K562 (cell line): ENCODE results near the gene PDE4D. TPM values are rescaled to one million over a fixed set of nuclear protein-coding genes. Genes with fewer than 3 reads are reported as not detected.

Experiments used
- ATAC-seq: fragments of 200-7000 bp; cut with Tn5 transposase; 3 replicates; pipeline ENCODE4 v1.9.1; 2020; ENCODE audit warnings: moderate library complexity
- BruUV-seq: library from RNA; stranded (reverse); fragments of 400-500 nt; replicated peaks from 2 replicates; lab custom pipeline; 2021; lab: Mats Ljungman, UMichigan
- CTCF ChIA-PET: fragments of 300-600 bp; formaldehyde crosslinking; extraction: SDS; loops from one replicate; lab custom pipeline; 2021; ENCODE audit warnings: low intra/inter-chr PET ratio; lab: Yijun Ruan, JAX
- POLR2A ChIA-PET: fragments of 300-600, 350-650 bp; sonication (Branson Sonifier 250); formaldehyde crosslinking; extraction: SDS; loops from one replicate; lab custom pipeline; 2021; ENCODE audit warnings: antibody characterized with exemption, inconsistent platforms; lab: Yijun Ruan, JAX
- DNase-seq, 4 experiments: peaks; one replicate each; pipeline versions ENCODE4 v3.0.0 to v3.0.0-alpha.2; 2011 to 2018; ENCODE audit warnings: low spot score in 3 of 4, mixed read lengths in 3 of 4; ENCODE audit errors: extremely low read depth in 1 of 4
- FAIRE-seq: peaks from 2 replicates; lab custom pipeline; 2011; peaks lifted over from hg19 to GRCh38; lab: Jason Lieb, UNC
- H2AFZ ChIP-seq: 2 replicates; pipeline ENCODE4 v1.6.0; 2011; ENCODE audit warnings: low read depth, low read length, control low read depth, inconsistent platforms
- H3K27ac ChIP-seq: fragments of 200-600 bp; 3 replicates; pipeline ENCODE4 v1.8.0; 2011; ENCODE audit warnings: low read depth, mild to moderate bottlenecking, control low read depth, inconsistent platforms, low read length, moderate library complexity, mixed read lengths; ENCODE audit errors: extremely low read depth
- H3K27me3 ChIP-seq, 2 experiments: fragments of 300-600 bp in 1 of 2; 2 replicates in 1 of 2; 3 replicates in 1 of 2; pipeline versions ENCODE4 v1.6.0 to v1.8.0; 2011; ENCODE audit warnings: inconsistent platforms in 2 of 2, low read length in 2 of 2, mild to moderate bottlenecking in 1 of 2, mixed read lengths in 1 of 2, moderate library complexity in 1 of 2; ENCODE audit not compliant: control insufficient read depth in 2 of 2, insufficient read depth in 2 of 2
- H3K36me3 ChIP-seq: fragments of 300-600 bp; 3 replicates; pipeline ENCODE4 v1.8.0; 2011; ENCODE audit warnings: mild to moderate bottlenecking, low read length, inconsistent platforms; ENCODE audit not compliant: control insufficient read depth, insufficient read depth
- H3K4me1 ChIP-seq, 2 experiments: fragments of 200-600 bp in 1 of 2; replicated peaks in 1 of 2; 2 replicates in 1 of 2; 3 replicates in 1 of 2; pipeline versions ENCODE4 v1.5.1 to v1.8.0; 2011; ENCODE audit warnings: inconsistent platforms in 2 of 2, low read length in 2 of 2, mild to moderate bottlenecking in 1 of 2, mixed read lengths in 1 of 2, moderate library complexity in 1 of 2; ENCODE audit not compliant: control insufficient read depth in 2 of 2, insufficient read depth in 2 of 2
- H3K4me2 ChIP-seq: 2 replicates; pipeline ENCODE4 v1.6.1; 2011; ENCODE audit warnings: low read length, control low read depth, inconsistent platforms, mixed read lengths; ENCODE audit not compliant: insufficient read depth
- H3K4me3 ChIP-seq: fragments of 200-600 bp; sonication (generic), shearing (Covaris generic); 2 replicates; pipeline ENCODE4 v1.5.1; 2016; ENCODE audit warnings: control low read depth, inconsistent platforms
- H3K79me2 ChIP-seq: fragments of 200-600 bp; 3 replicates; pipeline ENCODE4 v1.8.0; 2011; ENCODE audit warnings: low read length, inconsistent platforms; ENCODE audit not compliant: control insufficient read depth, insufficient read depth
- H3K9ac ChIP-seq, 2 experiments: 2 replicates each; pipeline versions ENCODE4 v1.6.0 to v1.6.1; 2011; ENCODE audit warnings: low read depth in 2 of 2, low read length in 2 of 2, control low read depth in 1 of 2, inconsistent platforms in 1 of 2, mild to moderate bottlenecking in 1 of 2, mixed read lengths in 1 of 2; ENCODE audit not compliant: insufficient read depth in 1 of 2
- H3K9me1 ChIP-seq: one replicate; pipeline ENCODE4 v1.6.0; 2011; ENCODE audit warnings: inconsistent platforms, mild to moderate bottlenecking, low read length, moderate library complexity; ENCODE audit not compliant: control insufficient read depth, insufficient read depth
- H3K9me3 ChIP-seq: replicated peaks from 2 replicates; pipeline ENCODE4 v1.5.1; 2011; ENCODE audit warnings: low read depth, low read length, inconsistent platforms; ENCODE audit not compliant: control insufficient read depth, insufficient read depth
- H4K20me1 ChIP-seq: replicated peaks from 2 replicates; pipeline ENCODE4 v1.6.1; 2011; ENCODE audit warnings: low read length, inconsistent platforms, mixed read lengths; ENCODE audit not compliant: control insufficient read depth, insufficient read depth
- CBX2 ChIP-seq: fragments of 200-600 bp; sonication (generic); IDR thresholded peaks from one replicate; pipeline ENCODE4 v1.6.1; 2012; ENCODE audit warnings: mild to moderate bottlenecking, low read length, inconsistent platforms; ENCODE audit not compliant: insufficient read depth, poor library complexity, severe bottlenecking
- DIDO1 ChIP-seq: fragments of 450-650 bp; IDR thresholded peaks from 2 replicates; pipeline ENCODE4 v1.6.1; 2016; ENCODE audit warnings: low read depth, missing biosample characterization, missing genetic modification characterization
- HDAC6 ChIP-seq: IDR thresholded peaks from 2 replicates; pipeline ENCODE4 v1.6.1; 2012; ENCODE audit warnings: low read depth, mild to moderate bottlenecking, control low read depth, inconsistent platforms, low read length, moderate library complexity
- KAT2B ChIP-seq: IDR thresholded peaks from one replicate; pipeline ENCODE4 v1.6.1; 2012; ENCODE audit warnings: low read depth, mild to moderate bottlenecking, control low read depth, inconsistent platforms, low read length, moderate library complexity
- NCOA2 ChIP-seq, 2 experiments: fragments of 450-650 bp; IDR thresholded peaks; 2 replicates each; pipeline ENCODE4 v1.6.1; 2018; ENCODE audit warnings: mild to moderate bottlenecking in 2 of 2, moderate library complexity in 1 of 2; ENCODE audit not compliant: partially characterized antibody in 2 of 2
- STAG1 ChIP-seq: sonication (generic); formaldehyde crosslinking; IDR thresholded peaks from 2 replicates; pipeline ENCODE4 v1.5.0; 2020; ENCODE audit warnings: missing genetic modification reagents, borderline replicate concordance
- ZNF324 ChIP-seq: fragments of 250-450 bp; sonication (Bioruptor Pico); IDR thresholded peaks from 2 replicates; pipeline ENCODE4 v1.4.0; 2020; ENCODE audit warnings: mild to moderate bottlenecking
- ZNF696 ChIP-seq: fragments of 250-450 bp; sonication (Bioruptor Pico); conservative IDR thresholded peaks from 2 replicates; pipeline ENCODE4 v1.4.0; 2020; ENCODE audit warnings: mild to moderate bottlenecking, moderate library complexity
- ZSCAN32 ChIP-seq: fragments of 450-650 bp; formaldehyde crosslinking; IDR thresholded peaks from 2 replicates; pipeline ENCODE4 v1.4.0; 2020; ENCODE audit warnings: mild to moderate bottlenecking, moderate library complexity
- WGBS: fragments of 100-300 bp; shearing (Covaris generic); methylation state at CpG from one replicate; pipeline ENCODE4 v1.1.6; 2016; ENCODE audit warnings: low coverage, mixed read lengths; ENCODE audit not compliant: insufficient coverage; ENCODE audit errors: missing lambda C conversion rate; 5-methylcytosine and 5-hydroxymethylcytosine counted together
- in situ Hi-C: fragments of 300-500 bp; cut with MboI; formaldehyde crosslinking; loops from 4 replicates; pipeline ENCODE4 v1.15.0; 2018; ENCODE audit warnings: inconsistent platforms, mixed read lengths
- intact Hi-C: fragments of 100-400 bp; cut with micrococcal nuclease; formaldehyde crosslinking; loops from 2 replicates; pipeline ENCODE4 v1.14.2; 2022
- polyA plus RNA-seq, 8 experiments: library from polyadenylated mRNA; depleted of rRNA in 4 of 8; stranded (reverse) in 5 of 8; unstranded in 3 of 8; fragments of >200 nt; fragmentation: Nextera tagmentation in 2 of 8; fragmentation: Illumina TruSeq in 1 of 8; extraction: Ambion mirVana in 2 of 8; extraction: Trizol in 1 of 8; gene quantifications; 2 replicates each; pipeline versions ENCODE4 v1.2.1 to v1.2.3, GENCODE V29; 2011 to 2014; ENCODE audit warnings: inconsistent platforms in 1 of 8, missing spikeins in 1 of 8
- total RNA-seq, 7 experiments: library from RNA; depleted of rRNA in 6 of 7; stranded (reverse); fragments of >200 nt in 6 of 7; fragmentation: Illumina TruSeq in 2 of 7; extraction: Trizol in 2 of 7; gene quantifications; 2 replicates each; pipeline versions ENCODE4 v1.2.1 to v1.2.3, GENCODE V29; 2011 to 2021; ENCODE audit warnings: low replicate concordance in 1 of 7
- TF ChIP-seq, protein P1 (sequence below): fragments of 250-450 bp; sonication (Bioruptor Pico); IDR thresholded peaks from 2 replicates; pipeline ENCODE4 v1.9.0; 2021; ENCODE audit warnings: mild to moderate bottlenecking
- TF ChIP-seq, protein P2 (sequence below), 3 experiments: fragments of 200-800 bp in 1 of 3; fragments of 250-450 bp in 1 of 3; fragments of 450-650 bp in 1 of 3; sonication (Bioruptor Pico) in 1 of 3; sonication (Bioruptor generic) in 1 of 3; formaldehyde crosslinking in 1 of 3; IDR thresholded peaks; 2 replicates each; pipeline versions ENCODE4 v1.6.1 to v1.8.0; 2016 to 2022; ENCODE audit warnings: mild to moderate bottlenecking in 2 of 3, missing genetic modification characterization in 2 of 3, missing compliant biosample characterization in 1 of 3, moderate library complexity in 1 of 3

PDE4D gene
- total and polyA plus RNA-seq, 9 of the 15 experiments (the other 6 are each of a cell fraction or from before 2014, with no cell fraction given), result 0.04 to 0.46 (median 0.13) TPM

DNA sequence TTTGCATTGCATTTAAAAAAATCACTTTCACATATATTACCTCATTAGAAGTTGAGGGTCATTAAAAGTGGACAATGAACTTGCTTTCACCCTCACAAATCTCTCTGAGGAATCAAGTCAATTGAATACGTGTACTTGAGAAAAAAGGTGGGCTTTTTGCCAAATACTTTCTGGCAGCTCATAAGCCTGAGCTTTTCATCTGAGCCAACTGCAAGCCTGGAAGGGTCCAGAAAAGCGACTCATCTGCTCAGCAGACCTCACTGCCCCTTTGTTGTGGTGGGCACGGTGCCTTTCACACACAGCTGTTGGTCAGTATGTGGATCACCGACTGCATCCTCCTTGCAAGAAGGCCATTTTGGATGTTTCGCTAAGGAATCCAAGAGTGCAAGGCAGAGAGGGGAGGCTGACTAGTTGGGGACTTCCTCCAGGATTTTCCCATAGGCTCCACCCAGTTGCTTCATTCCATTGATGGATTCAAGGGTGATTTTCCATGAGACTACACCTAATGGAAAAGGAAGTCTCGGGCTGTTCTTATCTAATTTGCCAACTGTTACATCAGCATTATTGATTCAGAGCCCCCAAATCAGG, 564.7 kb downstream of the PDE4D start:
- DNase-seq (no peak), ATAC-seq (no peak), FAIRE-seq (no peak)
- no peaks in the 10 kb centered on the region for H3K36me3 ChIP-seq
- BruUV-seq, result no TSS peak
- no peaks in the 10 kb centered on the region for H4K20me1 ChIP-seq
- POLR2A ChIA-PET, result no interaction called here
- in situ Hi-C loops, result no loop called here
- intact Hi-C loops, result no loop called here
- CTCF ChIA-PET, result no interaction called here
- H3K9me3 ChIP-seq, result no peaks in the 10 kb centered on the region
- H3K27me3 ChIP-seq, result no peaks in the 10 kb centered on the region
- TF ChIP-seq HDAC6 (no peak), CBX2 (no peak), ZSCAN32 (CRISPR knock-in tag) (no peak), NCOA2 (IDR thresholded peaks at IDR 0.05; ENCODE audit: partially characterized antibody in 2 of 2) (no peak), DIDO1 (tag) (no peak), STAG1 (CRISPR knock-in tag) (no peak), KAT2B (no peak), ZNF324 (CRISPR knock-in tag) (no peak), ZNF696 (CRISPR knock-in tag) (no peak)
- TF ChIP-seq, protein P1, sequence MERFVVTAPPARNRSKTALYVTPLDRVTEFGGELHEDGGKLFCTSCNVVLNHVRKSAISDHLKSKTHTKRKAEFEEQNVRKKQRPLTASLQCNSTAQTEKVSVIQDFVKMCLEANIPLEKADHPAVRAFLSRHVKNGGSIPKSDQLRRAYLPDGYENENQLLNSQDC (CRISPR knock-in tag), result no peak
- TF ChIP-seq, protein P2, sequence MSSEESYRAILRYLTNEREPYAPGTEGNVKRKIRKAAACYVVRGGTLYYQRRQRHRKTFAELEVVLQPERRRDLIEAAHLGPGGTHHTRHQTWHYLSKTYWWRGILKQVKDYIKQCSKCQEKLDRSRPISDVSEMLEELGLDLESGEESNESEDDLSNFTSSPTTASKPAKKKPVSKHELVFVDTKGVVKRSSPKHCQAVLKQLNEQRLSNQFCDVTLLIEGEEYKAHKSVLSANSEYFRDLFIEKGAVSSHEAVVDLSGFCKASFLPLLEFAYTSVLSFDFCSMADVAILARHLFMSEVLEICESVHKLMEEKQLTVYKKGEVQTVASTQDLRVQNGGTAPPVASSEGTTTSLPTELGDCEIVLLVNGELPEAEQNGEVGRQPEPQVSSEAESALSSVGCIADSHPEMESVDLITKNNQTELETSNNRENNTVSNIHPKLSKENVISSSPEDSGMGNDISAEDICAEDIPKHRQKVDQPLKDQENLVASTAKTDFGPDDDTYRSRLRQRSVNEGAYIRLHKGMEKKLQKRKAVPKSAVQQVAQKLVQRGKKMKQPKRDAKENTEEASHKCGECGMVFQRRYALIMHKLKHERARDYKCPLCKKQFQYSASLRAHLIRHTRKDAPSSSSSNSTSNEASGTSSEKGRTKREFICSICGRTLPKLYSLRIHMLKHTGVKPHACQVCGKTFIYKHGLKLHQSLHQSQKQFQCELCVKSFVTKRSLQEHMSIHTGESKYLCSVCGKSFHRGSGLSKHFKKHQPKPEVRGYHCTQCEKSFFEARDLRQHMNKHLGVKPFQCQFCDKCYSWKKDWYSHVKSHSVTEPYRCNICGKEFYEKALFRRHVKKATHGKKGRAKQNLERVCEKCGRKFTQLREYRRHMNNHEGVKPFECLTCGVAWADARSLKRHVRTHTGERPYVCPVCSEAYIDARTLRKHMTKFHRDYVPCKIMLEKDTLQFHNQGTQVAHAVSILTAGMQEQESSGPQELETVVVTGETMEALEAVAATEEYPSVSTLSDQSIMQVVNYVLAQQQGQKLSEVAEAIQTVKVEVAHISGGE (CRISPR knock-in tag; IDR thresholded peaks at IDR 0.05), result no peak
- no peak overlapping the region for H3K4me3 ChIP-seq
- H2AFZ ChIP-seq, result no peak overlapping the region
- no peaks in the 10 kb centered on the region for H3K79me2 ChIP-seq
- no peaks in the 10 kb centered on the region for H3K4me1 ChIP-seq
- no peak overlapping the region for H3K4me2 ChIP-seq
- no peak overlapping the region for H3K9ac ChIP-seq
- no peak overlapping the region for H3K27ac ChIP-seq
- 5% methylated on average over 6 of the region's 6 CpGs for WGBS
- H3K9me1 ChIP-seq, result no peaks in the 10 kb centered on the region
